ENCODE measurements around the gene GAL.

The GAL gene

GRCh38 chr11:68659158-68659921 lies 25.0 kb upstream of the GAL start:
- DNase-seq = peak; percentile 66

- DNase-seq = no peak
Measured at GRCh38 chr11:68660066-68660810, 24.1 kb upstream of the GAL start.

GRCh38 chr11:68661014-68661413 lies 23.3 kb upstream of the GAL start:
- no peak for DNase-seq

GRCh38 chr11:68661697-68662603 lies 22.4 kb upstream of the GAL start:
- no peak for DNase-seq

GRCh38 chr11:68663482-68664010 lies 20.8 kb upstream of the GAL start:
- no peak for DNase-seq

GRCh38 chr11:68664141-68664540 lies 20.2 kb upstream of the GAL start:
- no peak for DNase-seq

GRCh38 chr11:68664906-68665305 lies 19.4 kb upstream of the GAL start:
- no peak for DNase-seq

GRCh38 chr11:68665436-68665835 lies 18.9 kb upstream of the GAL start:
- no peak for DNase-seq

- DNase-seq = no peak
Measured at GRCh38 chr11:68666849-68667248, 17.5 kb upstream of the GAL start.

GRCh38 chr11:68667511-68668500 lies 16.5 kb upstream of the GAL start:
- no peak for DNase-seq

- DNase-seq = no peak
Measured at GRCh38 chr11:68669301-68670090, 14.8 kb upstream of the GAL start.

- no peak for DNase-seq
Measured at GRCh38 chr11:68670208-68670992, 13.9 kb upstream of the GAL start.

- DNase-seq = no peak
Measured at GRCh38 chr11:68673306-68673945, 10.9 kb upstream of the GAL start.

- DNase-seq = no peak
Measured at GRCh38 chr11:68673991-68674390, 10.4 kb upstream of the GAL start.

- no peak for DNase-seq
Measured at GRCh38 chr11:68674461-68674860, 9.9 kb upstream of the GAL start.

- DNase-seq = peak; percentile 66
Measured at GRCh38 chr11:68677432-68677831, 6.9 kb upstream of the GAL start.

GRCh38 chr11:68678031-68678441 lies 6.3 kb upstream of the GAL start:
- no peak for DNase-seq

- DNase-seq = no peak
Measured at GRCh38 chr11:68680541-68681231, 3.7 kb upstream of the GAL start.

- DNase-seq = no peak
Measured at GRCh38 chr11:68682531-68682961, 1.8 kb upstream of the GAL start.

Measured in HCEC 1CT (cell line).